Gastrocnemius medialis (tissue), 4 donors: Measurements from ENCODE around the gene AGR2. TPM values are rescaled to one million over a fixed set of nuclear protein-coding genes. Genes with fewer than 3 reads are reported as not detected.

Experiments
- ATAC-seq, 2 donors: fragments of 150-250 bp; one replicate each; pipeline ENCODE4 v1.9.1; 2016
- DNase-seq, 2 donors: peaks; one replicate each; pipeline ENCODE4 v3.0.0-alpha.2; 2019
- H3K27ac ChIP-seq, 4 donors: fragments of 200-600 bp; sonication (generic); 1 replicate in 1 of 4; 2 replicates in 3 of 4; pipeline ENCODE4 v1.5.1; 2016 to 2018; ENCODE audit warnings: mild to moderate bottlenecking in 2 of 4, moderate library complexity in 1 of 4
- H3K27me3 ChIP-seq, 3 donors: fragments of 200-600 bp; sonication (generic) in 2 of 3; 1 replicate in 1 of 3; 2 replicates in 2 of 3; pipeline versions ENCODE4 v1.5.1 to v1.6.0; 2016 to 2019; ENCODE audit warnings: mild to moderate bottlenecking in 1 of 3, moderate library complexity in 1 of 3
- H3K36me3 ChIP-seq, 2 donors: fragments of 200-600 bp; sonication (generic) in 1 of 2; one replicate each; pipeline ENCODE4 v1.5.1; 2017 to 2018
- H3K4me1 ChIP-seq, 2 donors: fragments of 200-600 bp; sonication (generic) in 1 of 2; one replicate each; pipeline ENCODE4 v1.5.1; 2016 to 2017; ENCODE audit warnings: mild to moderate bottlenecking in 2 of 2
- H3K4me3 ChIP-seq, 4 donors: fragments of 200-600 bp; sonication (generic) in 3 of 4; 1 replicate in 1 of 4; 2 replicates in 3 of 4; pipeline ENCODE4 v1.5.1; 2016 to 2019; ENCODE audit warnings: mild to moderate bottlenecking in 2 of 4
- H3K9me3 ChIP-seq, 3 donors: fragments of 200-600 bp; sonication (generic) in 2 of 3; 1 replicate in 1 of 3; 2 replicates in 2 of 3; pipeline ENCODE4 v1.5.1; 2016 to 2019
- CTCF ChIP-seq, 5 experiments: fragments of 450-650 bp in 3 of 5; fragments of 200-600 bp in 2 of 5; sonication (generic) in 2 of 5; IDR thresholded peaks in 4 of 5; conservative IDR thresholded peaks in 1 of 5; 1 replicate in 4 of 5; 2 replicates in 1 of 5; pipeline ENCODE4 v1.5.1; 2016 to 2019; ENCODE audit warnings: antibody characterized with exemption in 5 of 5, mild to moderate bottlenecking in 3 of 5, moderate library complexity in 3 of 5
- POLR2A ChIP-seq, 2 donors: fragments of 450-650 bp; IDR thresholded peaks; one replicate each; pipeline ENCODE4 v1.6.1; 2017; ENCODE audit warnings: antibody characterized with exemption in 2 of 2, mild to moderate bottlenecking in 2 of 2, moderate library complexity in 2 of 2
- in situ Hi-C, 4 donors: fragments of 200-750 bp; cut with MboI; loops; one replicate each; pipeline versions ENCODE4 v1.15.0 to v1.8.0; 2017; ENCODE audit warnings: low sequenced_read_pairs in 4 of 4
- intact Hi-C: fragments of 100-400 bp; cut with DNase I; formaldehyde crosslinking; loops from one replicate; pipeline ENCODE4 v1.15.1; 2023; ENCODE audit warnings: low total_unique reads
- total RNA-seq, 4 donors: library from RNA; depleted of rRNA; stranded (reverse); fragments of >200 nt; gene quantifications; one replicate each; pipeline versions ENCODE4 v1.1.0 to v1.2.3, GENCODE V29; 2016

AGR2 gene
- total RNA-seq, 4 donors from 2014 or later, result 1.4 TPM; not detected in 3

- no peak for ATAC-seq
- in situ Hi-C loops, result no loop called here
- DNase-seq, result no peak
- H3K4me1 ChIP-seq, result no peaks in the 10 kb centered on the region
- no peak overlapping the region for H3K27ac ChIP-seq
- H3K4me3 ChIP-seq, result no peak overlapping the region
- H3K9me3 ChIP-seq, result no peaks in the 10 kb centered on the region
- TF ChIP-seq CTCF (IDR thresholded peaks at IDR 0.05 in 4 of 5, conservative IDR thresholded peaks at IDR 0.05 in 1 of 5) (no peak), POLR2A (IDR thresholded peaks at IDR 0.05) (no peak)
- no peaks in the 10 kb centered on the region for H3K27me3 ChIP-seq
- no peaks in the 10 kb centered on the region for H3K36me3 ChIP-seq
- intact Hi-C loops, result no loop called here
These were observed 31.7 kb upstream of the AGR2 start for GRCh38 chr7:16836481-16836880.

GRCh38 chr7:16833373-16833772, 28.6 kb upstream of the AGR2 start:
- H3K36me3 ChIP-seq, result no peaks in the 10 kb centered on the region
- TF ChIP-seq CTCF (IDR thresholded peaks at IDR 0.05 in 4 of 5, conservative IDR thresholded peaks at IDR 0.05 in 1 of 5) (no peak), POLR2A (IDR thresholded peaks at IDR 0.05) (no peak)
- no peaks in the 10 kb centered on the region for H3K4me1 ChIP-seq
- in situ Hi-C loops, result no loop called here
- no peaks in the 10 kb centered on the region for H3K27me3 ChIP-seq
- DNase-seq (no peak), ATAC-seq (no peak)
- no peak overlapping the region for H3K27ac ChIP-seq
- H3K9me3 ChIP-seq, result no peaks in the 10 kb centered on the region
- intact Hi-C loops, result no loop called here
- no peak overlapping the region for H3K4me3 ChIP-seq

GRCh38 chr7:16826060-16826459, 21.3 kb upstream of the AGR2 start:
- Histone ChIP-seq H3K4me3 (no peak overlapping the region), H3K27ac (no peak overlapping the region), H3K4me1 (no peaks in the 10 kb centered on the region), H3K27me3 (no peaks in the 10 kb centered on the region), H3K9me3 (no peaks in the 10 kb centered on the region), H3K36me3 (no peaks in the 10 kb centered on the region)
- ATAC-seq (no peak), DNase-seq (no peak)
- in situ Hi-C loops, result no loop called here
- no peak for TF ChIP-seq POLR2A (IDR thresholded peaks at IDR 0.05)
- no peak for TF ChIP-seq CTCF (IDR thresholded peaks at IDR 0.05 in 4 of 5, conservative IDR thresholded peaks at IDR 0.05 in 1 of 5)
- intact Hi-C loops, result no loop called here

- no peak overlapping the region for H3K27ac ChIP-seq
- ATAC-seq (no peak), DNase-seq (no peak)
- no peaks in the 10 kb centered on the region for H3K27me3 ChIP-seq
- H3K36me3 ChIP-seq, result no peaks in the 10 kb centered on the region
- no peak overlapping the region for H3K4me3 ChIP-seq
- TF ChIP-seq CTCF (IDR thresholded peaks at IDR 0.05 in 4 of 5, conservative IDR thresholded peaks at IDR 0.05 in 1 of 5) (no peak), POLR2A (IDR thresholded peaks at IDR 0.05) (no peak)
- in situ Hi-C loops, result no loop called here
- intact Hi-C loops, result no loop called here
- no peaks in the 10 kb centered on the region for H3K4me1 ChIP-seq
- no peaks in the 10 kb centered on the region for H3K9me3 ChIP-seq
These were observed 17.2 kb upstream of the AGR2 start for GRCh38 chr7:16822029-16822428.

- DNase-seq (no peak), ATAC-seq (no peak)
- no peak overlapping the region for H3K27ac ChIP-seq
- no peaks in the 10 kb centered on the region for H3K36me3 ChIP-seq
- in situ Hi-C loops, result no loop called here
- no peak overlapping the region for H3K4me3 ChIP-seq
- no peaks in the 10 kb centered on the region for H3K9me3 ChIP-seq
- H3K27me3 ChIP-seq, result no peaks in the 10 kb centered on the region
- intact Hi-C loops, result no loop called here
- no peaks in the 10 kb centered on the region for H3K4me1 ChIP-seq
- TF ChIP-seq CTCF (IDR thresholded peaks at IDR 0.05 in 4 of 5, conservative IDR thresholded peaks at IDR 0.05 in 1 of 5) (no peak), POLR2A (IDR thresholded peaks at IDR 0.05) (no peak)
These were observed 13.9 kb upstream of the AGR2 start for GRCh38 chr7:16818732-16819131.
